Esophagus muscularis mucosa (tissue), 4 donors: Measurements from ENCODE around the gene PHF2. TPM values are rescaled to one million over a fixed set of nuclear protein-coding genes. Genes with fewer than 3 reads are reported as not detected.

Experiments used
- DNase-seq: peaks from one replicate; pipeline ENCODE4 v3.0.0-alpha.2; 2017; ENCODE audit errors: extremely low spot score
- H3K27ac ChIP-seq, 4 donors: fragments of 200-600 bp; sonication (generic); replicated peaks in 1 of 4; 1 replicate in 3 of 4; 2 replicates in 1 of 4; pipeline ENCODE4 v1.5.1; 2016 to 2019; ENCODE audit warnings: mild to moderate bottlenecking in 1 of 4
- H3K27me3 ChIP-seq, 4 donors: fragments of 200-600 bp; sonication (generic); one replicate each; pipeline versions ENCODE4 v1.5.1 to v1.6.0; 2016 to 2019
- H3K36me3 ChIP-seq, 4 donors: fragments of 200-600 bp; sonication (generic); one replicate each; pipeline ENCODE4 v1.5.1; 2016 to 2019
- H3K4me1 ChIP-seq, 4 donors: fragments of 200-600 bp; sonication (generic); one replicate each; pipeline ENCODE4 v1.5.1; 2016 to 2019
- H3K4me3 ChIP-seq, 4 donors: fragments of 200-600 bp; sonication (generic); 1 replicate in 2 of 4; 2 replicates in 2 of 4; pipeline ENCODE4 v1.5.1; 2016 to 2019; ENCODE audit warnings: mild to moderate bottlenecking in 4 of 4, moderate library complexity in 1 of 4
- H3K9me3 ChIP-seq, 4 donors: fragments of 200-600 bp; sonication (generic); 1 replicate in 3 of 4; 2 replicates in 1 of 4; pipeline ENCODE4 v1.5.1; 2016 to 2019
- CTCF ChIP-seq, 3 experiments: fragments of 200-600 bp in 2 of 3; fragments of 450-650 bp in 1 of 3; sonication (generic) in 2 of 3; IDR thresholded peaks; one replicate each; pipeline ENCODE4 v1.5.1; 2017 to 2019; ENCODE audit warnings: antibody characterized with exemption in 3 of 3, mild to moderate bottlenecking in 2 of 3, moderate library complexity in 1 of 3
- EP300 ChIP-seq: sonication (generic); formaldehyde crosslinking; IDR thresholded peaks from one replicate; pipeline ENCODE4 v1.6.1; 2017; ENCODE audit warnings: antibody characterized with exemption
- POLR2A ChIP-seq: fragments of 450-650 bp; IDR thresholded peaks from one replicate; pipeline ENCODE4 v1.6.1; 2017; ENCODE audit warnings: antibody characterized with exemption, moderate library complexity, mild to moderate bottlenecking, low read depth
- POLR2AphosphoS5 ChIP-seq, 2 donors: sonication (generic); formaldehyde crosslinking; IDR thresholded peaks; one replicate each; pipeline ENCODE4 v1.6.1; 2017; ENCODE audit warnings: antibody characterized with exemption in 2 of 2
- WGBS: methylation state at CpG from one replicate; pipeline ENCODE4 v1.1.5; 2018; 5-methylcytosine and 5-hydroxymethylcytosine counted together
- intact Hi-C: fragments of 100-400 bp; cut with DNase I; formaldehyde crosslinking; loops from one replicate; pipeline ENCODE4 v1.15.1; 2023
- total RNA-seq, 4 donors: library from RNA; depleted of rRNA; stranded (reverse); fragments of >200 nt; gene quantifications; one replicate each; pipeline versions ENCODE4 v1.1.0 to v1.2.1, GENCODE V29; 2016

The PHF2 gene
- total RNA-seq, 4 donors from 2014 or later = 35.7 to 53.5 (median 43.2) TPM

- Histone ChIP-seq H3K4me3 (no peak overlapping the region), H3K27ac (no peak overlapping the region), H3K4me1 (no peaks in the 10 kb centered on the region), H3K9me3 (peaks cover 0 to 41% (median 13%) of the 10 kb centered on the region in 4 donors), H3K27me3 (no peaks in the 10 kb centered on the region), H3K36me3 (no peaks in the 10 kb centered on the region)
- DNase-seq = peak; percentile 90
- intact Hi-C loops = no loop called here
- 79% methylated on average over 16 of the region's 16 CpGs for WGBS
- TF ChIP-seq POLR2AphosphoS5 (IDR thresholded peaks at IDR 0.05) (no peak), POLR2A (no peak), EP300 (no peak), CTCF (IDR thresholded peaks at IDR 0.05) (no peak)
Measured at GRCh38 chr9:93701494-93702218, 125.3 kb downstream of the PHF2 start.

- intact Hi-C loops = no loop called here
- no peak overlapping the region for H3K4me3 ChIP-seq
- peaks cover 0 to 42% (median 15%) of the 10 kb centered on the region in 4 donors for H3K9me3 ChIP-seq
- H3K27ac ChIP-seq = no peak overlapping the region
- no peaks in the 10 kb centered on the region for H3K36me3 ChIP-seq
- no peaks in the 10 kb centered on the region for H3K4me1 ChIP-seq
- 71% methylated on average over 7 of the region's 7 CpGs for WGBS
- H3K27me3 ChIP-seq = no peaks in the 10 kb centered on the region
- no peak for DNase-seq
- TF ChIP-seq EP300 = no peak
- no peak for TF ChIP-seq POLR2A
- TF ChIP-seq CTCF (IDR thresholded peaks at IDR 0.05) = no peak
- TF ChIP-seq POLR2AphosphoS5 (IDR thresholded peaks at IDR 0.05) = no peak
Measured at GRCh38 chr9:93702261-93702660, 125.9 kb downstream of the PHF2 start.

- Histone ChIP-seq H3K4me3 (no peak overlapping the region), H3K27me3 (no peaks in the 10 kb centered on the region), H3K4me1 (peaks cover 0 to 6% (median 1%) of the 10 kb centered on the region in 4 donors), H3K9me3 (peaks cover 0 to 27% (median 12%) of the 10 kb centered on the region in 4 donors), H3K27ac (no peak overlapping the region), H3K36me3 (no peaks in the 10 kb centered on the region)
- no peak for DNase-seq
- WGBS = no CpG with 5 or more reads among the region's 8 CpGs
- TF ChIP-seq POLR2AphosphoS5 (IDR thresholded peaks at IDR 0.05) (no peak), POLR2A (no peak), CTCF (IDR thresholded peaks at IDR 0.05) (no peak), EP300 (no peak)
- intact Hi-C loops = no loop called here
Measured at GRCh38 chr9:93708289-93708986, 132.1 kb downstream of the PHF2 start.

GRCh38 chr9:93708987-93709302 lies 132.6 kb downstream of the PHF2 start:
- no peak for DNase-seq
- no peak overlapping the region for H3K4me3 ChIP-seq
- no CpG with 5 or more reads among the region's 2 CpGs for WGBS
- H3K36me3 ChIP-seq = no peaks in the 10 kb centered on the region
- intact Hi-C loops = no loop called here
- no peak overlapping the region for H3K27ac ChIP-seq
- peaks cover 0 to 24% (median 12%) of the 10 kb centered on the region in 4 donors for H3K9me3 ChIP-seq
- no peaks in the 10 kb centered on the region for H3K27me3 ChIP-seq
- TF ChIP-seq POLR2A = no peak
- TF ChIP-seq CTCF (IDR thresholded peaks at IDR 0.05) = no peak
- no peak for TF ChIP-seq EP300
- no peak for TF ChIP-seq POLR2AphosphoS5 (IDR thresholded peaks at IDR 0.05)
- peaks cover 0 to 6% (median 1%) of the 10 kb centered on the region in 4 donors for H3K4me1 ChIP-seq
